SK-N-SH treated with all-trans-retinoic acid at 6 μM for 48 hours (cell line): ENCODE data around the gene CLTC.

Experiments
- ATAC-seq: fragments of 200-7000 bp; cut with Tn5 transposase; 3 replicates; pipeline ENCODE4 v1.9.1; 2020; ENCODE audit warnings: mild to moderate bottlenecking, moderate library complexity
- ARNTL ChIP-seq: fragments of 450-650 bp; formaldehyde crosslinking; IDR thresholded peaks from 2 replicates; pipeline ENCODE4 v1.5.0; 2020; ENCODE audit warnings: low read depth, mild to moderate bottlenecking, moderate library complexity, borderline replicate concordance
- BACH2 ChIP-seq: fragments of 250-450 bp; sonication (Bioruptor Pico); IDR thresholded peaks from 2 replicates; pipeline ENCODE4 v1.9.0; 2021; ENCODE audit warnings: mild to moderate bottlenecking, borderline replicate concordance
- CSDC2 ChIP-seq: fragments of 250-450 bp; sonication (Bioruptor Pico); IDR thresholded peaks from 2 replicates; pipeline ENCODE4 v1.5.0; 2020; ENCODE audit warnings: mild to moderate bottlenecking, moderate library complexity
- ESRRG ChIP-seq: fragments of 250-450 bp; sonication (Bioruptor Pico); IDR thresholded peaks from 2 replicates; pipeline ENCODE4 v1.6.1; 2021; ENCODE audit warnings: mild to moderate bottlenecking
- GLIS3 ChIP-seq: fragments of 250-450 bp; sonication (Bioruptor Pico); IDR thresholded peaks from 2 replicates; pipeline ENCODE4 v1.5.0; 2020; ENCODE audit warnings: mild to moderate bottlenecking, moderate library complexity
- ISL1 ChIP-seq: fragments of 250-450 bp; sonication (Bioruptor Pico); IDR thresholded peaks from 2 replicates; pipeline ENCODE4 v2.1.2; 2022; ENCODE audit warnings: mild to moderate bottlenecking, moderate library complexity
- OSR1 ChIP-seq: fragments of 250-450 bp; sonication (Bioruptor Pico); IDR thresholded peaks from 2 replicates; pipeline ENCODE4 v1.8.0; 2022; ENCODE audit warnings: moderate library complexity, mild to moderate bottlenecking, inconsistent platforms
- PPARA ChIP-seq: fragments of 250-450 bp; sonication (Bioruptor Pico); IDR thresholded peaks from 2 replicates; pipeline ENCODE4 v1.5.0; 2020; ENCODE audit warnings: mild to moderate bottlenecking, borderline replicate concordance
- RARB ChIP-seq: fragments of 250-450 bp; sonication (Bioruptor Pico); IDR thresholded peaks from 2 replicates; pipeline ENCODE4 v1.8.0; 2021; ENCODE audit warnings: mild to moderate bottlenecking, moderate library complexity
- SNAI2 ChIP-seq: fragments of 250-450 bp; sonication (Bioruptor Pico); IDR thresholded peaks from 2 replicates; pipeline ENCODE4 v1.5.0; 2020; ENCODE audit warnings: mild to moderate bottlenecking, moderate library complexity
- TCF4 ChIP-seq: fragments of 250-450 bp; sonication (Bioruptor Pico); IDR thresholded peaks from 2 replicates; pipeline ENCODE4 v1.8.0; 2021; ENCODE audit warnings: mild to moderate bottlenecking, moderate library complexity, borderline replicate concordance
- TOX ChIP-seq: fragments of 250-450 bp; sonication (Bioruptor Pico); IDR thresholded peaks from 2 replicates; pipeline ENCODE4 v1.8.0; 2021; ENCODE audit warnings: mild to moderate bottlenecking, moderate library complexity, borderline replicate concordance
- ZC3H10 ChIP-seq: fragments of 250-450 bp; sonication (Bioruptor Pico); IDR thresholded peaks from 2 replicates; pipeline ENCODE4 v1.5.1; 2021; ENCODE audit warnings: mild to moderate bottlenecking, moderate library complexity
- ZFP3 ChIP-seq: fragments of 250-450 bp; sonication (Bioruptor Pico); IDR thresholded peaks from 2 replicates; pipeline ENCODE4 v1.5.0; 2020; ENCODE audit warnings: mild to moderate bottlenecking, moderate library complexity
- ZFP30 ChIP-seq: fragments of 450-650 bp; formaldehyde crosslinking; IDR thresholded peaks from 2 replicates; pipeline ENCODE4 v1.5.0; 2022; ENCODE audit warnings: mild to moderate bottlenecking, moderate library complexity
- ZNF565 ChIP-seq: fragments of 450-650 bp; formaldehyde crosslinking; conservative IDR thresholded peaks from 2 replicates; pipeline ENCODE4 v1.5.0; 2020; ENCODE audit warnings: low read depth, mild to moderate bottlenecking, moderate library complexity
- ZNF70 ChIP-seq: fragments of 450-650 bp; formaldehyde crosslinking; IDR thresholded peaks from 2 replicates; pipeline ENCODE4 v1.5.0; 2020; ENCODE audit warnings: mild to moderate bottlenecking, moderate library complexity
- ZNF8 ChIP-seq: fragments of 450-650 bp; formaldehyde crosslinking; IDR thresholded peaks from 2 replicates; pipeline ENCODE4 v1.5.0; 2020; ENCODE audit warnings: mild to moderate bottlenecking, moderate library complexity
- TF ChIP-seq, protein P1 (sequence below): fragments of 250-450 bp; sonication (Bioruptor Pico); IDR thresholded peaks from 2 replicates; pipeline ENCODE4 v1.5.1; 2020; ENCODE audit warnings: low read depth, mild to moderate bottlenecking, moderate library complexity
- TF ChIP-seq, protein P2 (sequence below): fragments of 250-450 bp; sonication (Bioruptor Pico); IDR thresholded peaks from 2 replicates; pipeline ENCODE4 v1.5.1; 2021; ENCODE audit warnings: mild to moderate bottlenecking, moderate library complexity
- TF ChIP-seq, protein P3 (sequence below): fragments of 250-450 bp; sonication (Bioruptor Pico); IDR thresholded peaks from 2 replicates; pipeline ENCODE4 v1.5.0; 2020; ENCODE audit warnings: mild to moderate bottlenecking, moderate library complexity
- TF ChIP-seq, protein P4 (sequence below): fragments of 250-450 bp; sonication (Bioruptor Pico); IDR thresholded peaks from 2 replicates; pipeline ENCODE4 v1.8.0; 2020; ENCODE audit warnings: mild to moderate bottlenecking, moderate library complexity, borderline replicate concordance
- TF ChIP-seq, protein P5 (sequence below): fragments of 250-450 bp; sonication (Bioruptor Pico); IDR thresholded peaks from 2 replicates; pipeline ENCODE4 v1.8.0; 2021; ENCODE audit warnings: low read depth, mild to moderate bottlenecking, moderate library complexity, borderline replicate concordance

Gene CLTC

DNA sequence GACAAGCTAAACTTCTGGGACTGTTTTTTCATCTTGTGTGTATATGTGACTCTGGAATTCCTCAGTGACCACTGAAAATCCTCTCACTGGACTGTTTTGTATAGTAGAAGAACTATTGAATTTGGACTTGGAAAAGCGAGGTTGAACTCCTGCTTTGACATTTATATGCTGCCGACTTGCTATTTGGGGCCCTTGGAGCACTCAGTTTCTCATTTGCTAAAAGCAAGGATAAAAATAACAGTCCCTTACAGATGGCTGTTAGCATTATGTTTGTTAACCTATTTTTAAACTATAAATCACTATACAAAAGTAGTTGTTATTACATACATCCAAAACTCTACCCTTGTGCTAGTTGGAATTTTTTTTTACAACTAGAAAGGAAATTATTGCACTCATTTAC is 96.7 kb downstream of the CLTC start:
- no peak for ATAC-seq
- TF ChIP-seq BACH2 (CRISPR knock-in tag) (no peak), ZFP3 (CRISPR knock-in tag) (no peak), ARNTL (CRISPR knock-in tag) (no peak), TCF4 (CRISPR knock-in tag) (no peak), RARB (no peak), OSR1 (CRISPR knock-in tag) (no peak), GLIS3 (CRISPR knock-in tag) (no peak), ZFP30 (CRISPR knock-in tag) (no peak), SNAI2 (CRISPR knock-in tag) (no peak), ZNF70 (CRISPR knock-in tag) (no peak), ESRRG (CRISPR knock-in tag) (no peak), ISL1 (CRISPR knock-in tag) (no peak), TOX (CRISPR knock-in tag) (no peak), PPARA (CRISPR knock-in tag) (no peak), ZNF8 (CRISPR knock-in tag) (no peak), CSDC2 (CRISPR knock-in tag) (no peak)
- TF ChIP-seq, protein P1, sequence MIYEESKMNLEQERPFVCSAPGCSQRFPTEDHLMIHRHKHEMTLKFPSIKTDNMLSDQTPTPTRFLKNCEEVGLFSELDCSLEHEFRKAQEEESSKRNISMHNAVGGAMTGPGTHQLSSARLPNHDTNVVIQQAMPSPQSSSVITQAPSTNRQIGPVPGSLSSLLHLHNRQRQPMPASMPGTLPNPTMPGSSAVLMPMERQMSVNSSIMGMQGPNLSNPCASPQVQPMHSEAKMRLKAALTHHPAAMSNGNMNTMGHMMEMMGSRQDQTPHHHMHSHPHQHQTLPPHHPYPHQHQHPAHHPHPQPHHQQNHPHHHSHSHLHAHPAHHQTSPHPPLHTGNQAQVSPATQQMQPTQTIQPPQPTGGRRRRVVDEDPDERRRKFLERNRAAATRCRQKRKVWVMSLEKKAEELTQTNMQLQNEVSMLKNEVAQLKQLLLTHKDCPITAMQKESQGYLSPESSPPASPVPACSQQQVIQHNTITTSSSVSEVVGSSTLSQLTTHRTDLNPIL = no peak
- TF ChIP-seq, protein P2, sequence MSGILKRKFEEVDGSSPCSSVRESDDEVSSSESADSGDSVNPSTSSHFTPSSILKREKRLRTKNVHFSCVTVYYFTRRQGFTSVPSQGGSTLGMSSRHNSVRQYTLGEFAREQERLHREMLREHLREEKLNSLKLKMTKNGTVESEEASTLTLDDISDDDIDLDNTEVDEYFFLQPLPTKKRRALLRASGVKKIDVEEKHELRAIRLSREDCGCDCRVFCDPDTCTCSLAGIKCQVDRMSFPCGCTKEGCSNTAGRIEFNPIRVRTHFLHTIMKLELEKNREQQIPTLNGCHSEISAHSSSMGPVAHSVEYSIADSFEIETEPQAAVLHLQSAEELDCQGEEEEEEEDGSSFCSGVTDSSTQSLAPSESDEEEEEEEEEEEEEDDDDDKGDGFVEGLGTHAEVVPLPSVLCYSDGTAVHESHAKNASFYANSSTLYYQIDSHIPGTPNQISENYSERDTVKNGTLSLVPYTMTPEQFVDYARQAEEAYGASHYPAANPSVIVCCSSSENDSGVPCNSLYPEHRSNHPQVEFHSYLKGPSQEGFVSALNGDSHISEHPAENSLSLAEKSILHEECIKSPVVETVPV (CRISPR knock-in tag) = no peak
- TF ChIP-seq, protein P3, sequence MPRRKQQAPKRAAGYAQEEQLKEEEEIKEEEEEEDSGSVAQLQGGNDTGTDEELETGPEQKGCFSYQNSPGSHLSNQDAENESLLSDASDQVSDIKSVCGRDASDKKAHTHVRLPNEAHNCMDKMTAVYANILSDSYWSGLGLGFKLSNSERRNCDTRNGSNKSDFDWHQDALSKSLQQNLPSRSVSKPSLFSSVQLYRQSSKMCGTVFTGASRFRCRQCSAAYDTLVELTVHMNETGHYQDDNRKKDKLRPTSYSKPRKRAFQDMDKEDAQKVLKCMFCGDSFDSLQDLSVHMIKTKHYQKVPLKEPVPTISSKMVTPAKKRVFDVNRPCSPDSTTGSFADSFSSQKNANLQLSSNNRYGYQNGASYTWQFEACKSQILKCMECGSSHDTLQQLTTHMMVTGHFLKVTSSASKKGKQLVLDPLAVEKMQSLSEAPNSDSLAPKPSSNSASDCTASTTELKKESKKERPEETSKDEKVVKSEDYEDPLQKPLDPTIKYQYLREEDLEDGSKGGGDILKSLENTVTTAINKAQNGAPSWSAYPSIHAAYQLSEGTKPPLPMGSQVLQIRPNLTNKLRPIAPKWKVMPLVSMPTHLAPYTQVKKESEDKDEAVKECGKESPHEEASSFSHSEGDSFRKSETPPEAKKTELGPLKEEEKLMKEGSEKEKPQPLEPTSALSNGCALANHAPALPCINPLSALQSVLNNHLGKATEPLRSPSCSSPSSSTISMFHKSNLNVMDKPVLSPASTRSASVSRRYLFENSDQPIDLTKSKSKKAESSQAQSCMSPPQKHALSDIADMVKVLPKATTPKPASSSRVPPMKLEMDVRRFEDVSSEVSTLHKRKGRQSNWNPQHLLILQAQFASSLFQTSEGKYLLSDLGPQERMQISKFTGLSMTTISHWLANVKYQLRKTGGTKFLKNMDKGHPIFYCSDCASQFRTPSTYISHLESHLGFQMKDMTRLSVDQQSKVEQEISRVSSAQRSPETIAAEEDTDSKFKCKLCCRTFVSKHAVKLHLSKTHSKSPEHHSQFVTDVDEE (CRISPR knock-in tag) = no peak
- TF ChIP-seq, protein P4, sequence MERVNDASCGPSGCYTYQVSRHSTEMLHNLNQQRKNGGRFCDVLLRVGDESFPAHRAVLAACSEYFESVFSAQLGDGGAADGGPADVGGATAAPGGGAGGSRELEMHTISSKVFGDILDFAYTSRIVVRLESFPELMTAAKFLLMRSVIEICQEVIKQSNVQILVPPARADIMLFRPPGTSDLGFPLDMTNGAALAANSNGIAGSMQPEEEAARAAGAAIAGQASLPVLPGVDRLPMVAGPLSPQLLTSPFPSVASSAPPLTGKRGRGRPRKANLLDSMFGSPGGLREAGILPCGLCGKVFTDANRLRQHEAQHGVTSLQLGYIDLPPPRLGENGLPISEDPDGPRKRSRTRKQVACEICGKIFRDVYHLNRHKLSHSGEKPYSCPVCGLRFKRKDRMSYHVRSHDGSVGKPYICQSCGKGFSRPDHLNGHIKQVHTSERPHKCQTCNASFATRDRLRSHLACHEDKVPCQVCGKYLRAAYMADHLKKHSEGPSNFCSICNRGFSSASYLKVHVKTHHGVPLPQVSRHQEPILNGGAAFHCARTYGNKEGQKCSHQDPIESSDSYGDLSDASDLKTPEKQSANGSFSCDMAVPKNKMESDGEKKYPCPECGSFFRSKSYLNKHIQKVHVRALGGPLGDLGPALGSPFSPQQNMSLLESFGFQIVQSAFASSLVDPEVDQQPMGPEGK (CRISPR knock-in tag) = no peak

DNA sequence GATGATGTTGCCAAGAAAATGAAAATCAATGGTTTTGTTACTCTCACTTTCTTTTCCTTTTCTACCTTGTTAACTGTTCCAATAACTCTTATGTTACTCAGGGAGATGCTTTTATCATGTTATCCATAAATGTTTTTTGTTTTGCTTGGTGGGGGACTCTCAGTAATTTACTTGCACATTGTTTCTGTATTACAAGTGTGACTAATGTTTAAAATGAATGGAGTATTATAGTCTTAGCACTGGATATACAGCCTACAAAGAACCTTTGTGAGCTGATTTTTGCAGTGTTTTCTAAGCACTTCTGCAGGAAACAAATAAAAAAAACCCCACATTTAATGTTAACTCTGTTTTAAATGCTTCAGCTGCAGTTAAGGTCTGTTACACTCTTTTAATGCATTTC is 99.8 kb downstream of the CLTC start:
- TF ChIP-seq CSDC2 (CRISPR knock-in tag) (no peak), ZC3H10 (no peak), ZNF70 (CRISPR knock-in tag) (no peak), TOX (CRISPR knock-in tag) (no peak), ZNF565 (no peak)
- TF ChIP-seq, protein P1 = no peak
- TF ChIP-seq, all 23 proteins: peak for 0
- no peak for ATAC-seq

DNA sequence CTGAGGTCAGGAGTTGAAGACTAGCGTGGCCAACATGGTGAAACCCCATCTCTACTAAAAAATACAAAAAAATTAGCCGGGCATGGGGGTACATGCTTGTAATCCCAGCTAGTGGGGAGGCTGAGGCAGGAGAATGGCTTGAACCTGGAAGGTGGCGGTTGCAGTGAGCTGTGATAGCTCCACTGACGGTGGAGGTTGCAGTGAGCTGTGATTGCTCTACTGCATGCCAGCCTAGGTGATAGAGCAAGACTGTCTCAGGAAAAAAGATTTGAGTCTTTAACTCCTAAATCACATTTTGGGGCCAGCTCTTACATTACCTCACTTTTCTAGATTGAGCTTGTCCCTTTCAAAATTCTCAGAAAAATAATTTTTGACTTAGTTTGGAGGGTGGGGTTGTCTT is 102.9 kb downstream of the CLTC start:
- ATAC-seq = no peak
- no peak for TF ChIP-seq CSDC2 (CRISPR knock-in tag)
- TF ChIP-seq, protein P3 (CRISPR knock-in tag) = no peak
- no peak for TF ChIP-seq ZNF70 (CRISPR knock-in tag)
- no peak for TF ChIP-seq OSR1 (CRISPR knock-in tag)
- TF ChIP-seq RARB = no peak
- no peak for TF ChIP-seq ISL1 (CRISPR knock-in tag)
- TF ChIP-seq, protein P1 = no peak
- no peak for TF ChIP-seq ESRRG (CRISPR knock-in tag)
- TF ChIP-seq, protein P5, sequence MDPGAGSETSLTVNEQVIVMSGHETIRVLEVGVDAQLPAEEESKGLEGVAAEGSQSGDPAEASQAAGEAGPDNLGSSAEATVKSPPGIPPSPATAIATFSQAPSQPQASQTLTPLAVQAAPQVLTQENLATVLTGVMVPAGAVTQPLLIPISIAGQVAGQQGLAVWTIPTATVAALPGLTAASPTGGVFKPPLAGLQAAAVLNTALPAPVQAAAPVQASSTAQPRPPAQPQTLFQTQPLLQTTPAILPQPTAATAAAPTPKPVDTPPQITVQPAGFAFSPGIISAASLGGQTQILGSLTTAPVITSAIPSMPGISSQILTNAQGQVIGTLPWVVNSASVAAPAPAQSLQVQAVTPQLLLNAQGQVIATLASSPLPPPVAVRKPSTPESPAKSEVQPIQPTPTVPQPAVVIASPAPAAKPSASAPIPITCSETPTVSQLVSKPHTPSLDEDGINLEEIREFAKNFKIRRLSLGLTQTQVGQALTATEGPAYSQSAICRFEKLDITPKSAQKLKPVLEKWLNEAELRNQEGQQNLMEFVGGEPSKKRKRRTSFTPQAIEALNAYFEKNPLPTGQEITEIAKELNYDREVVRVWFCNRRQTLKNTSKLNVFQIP = no peak
- TF ChIP-seq ZNF8 (CRISPR knock-in tag) = no peak
- TF ChIP-seq ZC3H10 = no peak
- no peak for TF ChIP-seq ZFP3 (CRISPR knock-in tag)
